K562 (cell line): ENCODE data around the gene SEMA6C. TPM values are rescaled to one million over a fixed set of nuclear protein-coding genes. Genes with fewer than 3 reads are reported as not detected.

Experiments used
- ETV1 ChIP-seq: fragments of 450-650 bp; conservative IDR thresholded peaks from 2 replicates; pipeline ENCODE4 v1.6.1; 2016; ENCODE audit warnings: missing genetic modification characterization, control low read depth, low read depth, missing compliant biosample characterization
- EWSR1 ChIP-seq: fragments of 450-650 bp; IDR thresholded peaks from 2 replicates; pipeline ENCODE4 v1.6.1; 2018; ENCODE audit warnings: borderline replicate concordance, mild to moderate bottlenecking, low read depth, moderate library complexity; ENCODE audit not compliant: partially characterized antibody
- ID3 ChIP-seq, 2 experiments: fragments of 250-450 bp in 1 of 2; fragments of 450-650 bp in 1 of 2; sonication (Bioruptor Pico) in 1 of 2; IDR thresholded peaks; 2 replicates each; pipeline versions ENCODE4 v1.6.1 to v1.8.0; 2016 to 2021; ENCODE audit warnings: mild to moderate bottlenecking in 2 of 2, moderate library complexity in 2 of 2, missing compliant biosample characterization in 1 of 2, missing genetic modification characterization in 1 of 2
- MGA ChIP-seq: fragments of 450-650 bp; IDR thresholded peaks from 2 replicates; pipeline ENCODE4 v1.6.1; 2016; ENCODE audit warnings: mild to moderate bottlenecking, moderate library complexity
- MTA1 ChIP-seq: fragments of 450-650 bp; IDR thresholded peaks from 2 replicates; pipeline ENCODE4 v1.6.1; 2017; ENCODE audit warnings: borderline replicate concordance
- NR4A1 ChIP-seq, 2 experiments: fragments of 250-450 bp in 1 of 2; fragments of 450-650 bp in 1 of 2; sonication (Bioruptor Pico) in 1 of 2; IDR thresholded peaks; 2 replicates each; pipeline versions ENCODE4 v1.4.0 to v1.6.1; 2016 to 2020; ENCODE audit warnings: mild to moderate bottlenecking in 2 of 2, missing compliant biosample characterization in 1 of 2, missing genetic modification characterization in 1 of 2, moderate library complexity in 1 of 2
- PCBP2 ChIP-seq: fragments of 200-400 bp; formaldehyde crosslinking; IDR thresholded peaks from 2 replicates; pipeline ENCODE4 v1.6.1; 2018; ENCODE audit warnings: low read length, low read depth, mild to moderate bottlenecking, moderate library complexity; ENCODE audit not compliant: poor library complexity, severe bottlenecking
- RCOR1 ChIP-seq, 2 experiments: IDR thresholded peaks; 2 replicates each; pipeline ENCODE4 v1.6.1; 2012; ENCODE audit warnings: low read depth in 2 of 2, low read length in 2 of 2, borderline replicate concordance in 1 of 2, improper control_type of control experiment in 1 of 2
- SMAD1 ChIP-seq: fragments of 150-350 bp; IDR thresholded peaks from 2 replicates; pipeline ENCODE4 v1.6.1; 2014; ENCODE audit warnings: low read length, low read depth; ENCODE audit not compliant: partially characterized antibody
- TAF1 ChIP-seq: IDR thresholded peaks from 2 replicates; pipeline ENCODE4 v1.6.1; 2011; ENCODE audit warnings: mild to moderate bottlenecking, low read length, moderate library complexity; ENCODE audit not compliant: insufficient read depth, control insufficient read depth, severe bottlenecking; ENCODE audit errors: extremely low read depth
- TAL1 ChIP-seq: fragments of 450-650 bp; IDR thresholded peaks from 2 replicates; pipeline ENCODE4 v1.6.1; 2016; ENCODE audit warnings: mild to moderate bottlenecking
- ZNF121 ChIP-seq: sonication (generic); formaldehyde crosslinking; conservative IDR thresholded peaks from 2 replicates; pipeline ENCODE4 v1.8.0; 2022; ENCODE audit warnings: missing genetic modification reagents
- ZNF445 ChIP-seq: fragments of 250-450 bp; sonication (Bioruptor Pico); IDR thresholded peaks from 2 replicates; pipeline ENCODE4 v1.4.0; 2020; ENCODE audit warnings: low read depth, mild to moderate bottlenecking, moderate library complexity
- ZNF766 ChIP-seq: fragments of 200-800 bp; sonication (Bioruptor generic); conservative IDR thresholded peaks from 2 replicates; pipeline ENCODE4 v1.6.1; 2016; ENCODE audit warnings: missing genetic modification characterization, missing compliant biosample characterization
- polyA plus RNA-seq, 8 experiments: library from polyadenylated mRNA; depleted of rRNA in 4 of 8; stranded (reverse) in 5 of 8; unstranded in 3 of 8; fragments of >200 nt; fragmentation: Nextera tagmentation in 2 of 8; fragmentation: Illumina TruSeq in 1 of 8; extraction: Ambion mirVana in 2 of 8; extraction: Trizol in 1 of 8; gene quantifications; 2 replicates each; pipeline versions ENCODE4 v1.2.1 to v1.2.3, GENCODE V29; 2011 to 2014; ENCODE audit warnings: inconsistent platforms in 1 of 8, missing spikeins in 1 of 8
- total RNA-seq, 7 experiments: library from RNA; depleted of rRNA in 6 of 7; stranded (reverse); fragments of >200 nt in 6 of 7; fragmentation: Illumina TruSeq in 2 of 7; extraction: Trizol in 2 of 7; gene quantifications; 2 replicates each; pipeline versions ENCODE4 v1.2.1 to v1.2.3, GENCODE V29; 2011 to 2021; ENCODE audit warnings: low replicate concordance in 1 of 7

SEMA6C gene
- total and polyA plus RNA-seq, 9 of the 15 experiments (the other 6 are each of a cell fraction or from before 2014, with no cell fraction given) = 0.03 to 4.6 (median 0.95) TPM

- TF ChIP-seq ID3 (CRISPR knock-in tag; IDR thresholded peaks at IDR 0.05) (no peak), ID3 (tag; IDR thresholded peaks at IDR 0.05) (no peak), TAL1 (0 out of 2 replicates have a peak, but pooled peaks have one; percentile 9), PCBP2 (no peak), RCOR1 (IDR thresholded peaks at IDR 0.05; ENCODE audit: borderline replicate concordance in 1 of 2, low read depth in 2 of 2, low read length in 2 of 2) (peak in 1 of 2 experiments; percentile 72; a peak in 2 of 4 replicates), ZNF766 (CRISPR knock-in tag) (peak; percentile 86), ZNF445 (no peak), MTA1 (no peak), EWSR1 (no peak), SMAD1 (peak; percentile 88), ZNF121 (no peak), NR4A1 (CRISPR knock-in tag; IDR thresholded peaks at IDR 0.05) (no peak), NR4A1 (tag; IDR thresholded peaks at IDR 0.05) (no peak), TAF1 (peak; percentile 94), MGA (no peak), ETV1 (tag) (peak; percentile 92)
Observed at GRCh38 chr1:151189637-151190445, 43.4 kb upstream of the SEMA6C start, which contains the start of gene VPS72 (continued).
